Caco-2 (cell line): ENCODE results near the gene SLC5A2. TPM values are rescaled to one million over a fixed set of nuclear protein-coding genes. Genes with fewer than 3 reads are reported as not detected.

Experiments
- BruUV-seq: library from RNA; stranded (reverse); fragments of 400-500 nt; replicated peaks from 2 replicates; lab custom pipeline; 2021; lab: Mats Ljungman, UMichigan
- CTCF ChIA-PET: fragments of 300-600 bp; sonication (Branson Sonifier 250); formaldehyde crosslinking; loops from one replicate; lab custom pipeline; 2022; ENCODE audit warnings: antibody characterized with exemption; lab: Charles Lee
- POLR2A ChIA-PET: fragments of 300-600 bp; sonication (Branson Sonifier 250); formaldehyde crosslinking; loops from one replicate; lab custom pipeline; 2022; ENCODE audit warnings: antibody characterized with exemption; lab: Charles Lee
- DNase-seq, 2 experiments: peaks; one replicate each; pipeline versions ENCODE4 v3.0.0 to v3.0.0-alpha.2; 2020 to 2022
- H3K27me3 ChIP-seq: replicated peaks from 2 replicates; pipeline ENCODE4 v1.6.0; 2011; ENCODE audit warnings: low read length; ENCODE audit not compliant: control insufficient read depth, insufficient read depth
- H3K36me3 ChIP-seq: 2 replicates; pipeline ENCODE4 v1.5.1; 2011; ENCODE audit warnings: low read length; ENCODE audit not compliant: control insufficient read depth, insufficient read depth
- H3K4me1 ChIP-seq: fragments of 250-450 bp; sonication (Bioruptor Pico); 2 replicates; pipeline ENCODE4 v1.5.1; 2020; ENCODE audit warnings: mild to moderate bottlenecking
- H3K4me3 ChIP-seq: 2 replicates; pipeline ENCODE4 v1.5.1; 2011; ENCODE audit warnings: low read depth, mild to moderate bottlenecking, control low read depth, low read length
- H3K9me3 ChIP-seq: fragments of 250-450 bp; sonication (Bioruptor Pico); 2 replicates; pipeline ENCODE4 v1.5.1; 2020; ENCODE audit warnings: mild to moderate bottlenecking, moderate library complexity
- H3K27ac Mint-ChIP-seq: one replicate; pipeline ENCODE4 v1.8.0; 2022; ENCODE audit warnings: mixed read lengths; ENCODE audit not compliant: unreplicated experiment
- H3K27me3 Mint-ChIP-seq: one replicate; pipeline ENCODE4 v1.8.0; 2022; ENCODE audit warnings: mixed read lengths; ENCODE audit not compliant: insufficient read depth, unreplicated experiment
- H3K36me3 Mint-ChIP-seq: one replicate; pipeline ENCODE4 v1.8.0; 2022; ENCODE audit warnings: mild to moderate bottlenecking, mixed read lengths; ENCODE audit not compliant: insufficient read depth, unreplicated experiment
- H3K4me1 Mint-ChIP-seq: one replicate; pipeline ENCODE4 v1.8.0; 2022; ENCODE audit warnings: low read depth, mixed read lengths; ENCODE audit not compliant: unreplicated experiment
- H3K4me3 Mint-ChIP-seq: one replicate; pipeline ENCODE4 v1.8.0; 2022; ENCODE audit warnings: mild to moderate bottlenecking, moderate library complexity, mixed read lengths; ENCODE audit not compliant: unreplicated experiment
- H3K9me3 Mint-ChIP-seq: one replicate; pipeline ENCODE4 v1.8.0; 2022; ENCODE audit warnings: mixed read lengths; ENCODE audit not compliant: unreplicated experiment
- intact Hi-C: fragments of 100-400 bp; cut with micrococcal nuclease; formaldehyde crosslinking; loops from one replicate; pipeline ENCODE4 v1.10.0; 2022; ENCODE audit not compliant: unreplicated experiment
- total RNA-seq: library from RNA; stranded (reverse); gene quantifications from 2 replicates; pipeline ENCODE4 v1.2.3, GENCODE V29; 2022
- TF ChIP-seq, protein P1 (sequence below), 2 experiments: fragments of 200-600 bp in 1 of 2; IDR thresholded peaks; 1 replicate in 1 of 2; 2 replicates in 1 of 2; pipeline versions ENCODE4 v1.5.1 to v1.8.0; 2011 to 2022; ENCODE audit warnings: antibody characterized with exemption in 1 of 2, control low read depth in 1 of 2, inconsistent platforms in 1 of 2, low read depth in 1 of 2, low read length in 1 of 2, mild to moderate bottlenecking in 1 of 2, moderate library complexity in 1 of 2; ENCODE audit not compliant: insufficient read depth in 1 of 2, severe bottlenecking in 1 of 2, unreplicated experiment in 1 of 2

Gene SLC5A2
- total RNA-seq, 1 experiment from 2014 or later: 3.0 TPM

DNA sequence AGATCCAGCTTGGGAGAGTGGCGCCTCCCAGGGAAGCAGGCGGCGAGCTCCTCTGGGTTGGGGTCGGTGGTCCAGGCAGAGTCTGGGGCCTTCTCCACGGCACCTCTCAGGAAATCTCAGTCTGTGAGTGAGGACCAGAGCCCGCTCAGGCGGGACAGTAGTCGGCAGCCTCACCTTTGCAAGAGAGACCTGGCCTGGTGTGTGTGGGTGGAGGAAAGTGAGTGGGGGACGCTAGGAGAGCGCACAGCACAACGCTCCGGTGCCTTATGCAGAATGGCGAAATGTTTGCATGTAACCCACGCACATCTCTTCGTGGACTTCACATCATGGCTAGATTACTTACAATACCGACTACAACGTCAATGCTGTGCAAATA is 47.0 kb downstream of the SLC5A2 start:
- ChIA-PET CTCF (no interaction called here), POLR2A (no interaction called here)
- Mint-ChIP-seq H3K27me3 (peaks cover 8% of the 10 kb centered on the region), H3K36me3 (no peaks in the 10 kb centered on the region), H3K9me3 (no peaks in the 10 kb centered on the region), H3K4me3 (peak overlapping the region; percentile 60), H3K27ac (no peak overlapping the region), H3K4me1 (no peaks in the 10 kb centered on the region)
- H3K4me1 ChIP-seq: no peaks in the 10 kb centered on the region
- DNase-seq: no peak
- peak overlapping the region; percentile 29 for H3K4me3 ChIP-seq
- H3K36me3 ChIP-seq: no peaks in the 10 kb centered on the region
- TF ChIP-seq, protein P1, sequence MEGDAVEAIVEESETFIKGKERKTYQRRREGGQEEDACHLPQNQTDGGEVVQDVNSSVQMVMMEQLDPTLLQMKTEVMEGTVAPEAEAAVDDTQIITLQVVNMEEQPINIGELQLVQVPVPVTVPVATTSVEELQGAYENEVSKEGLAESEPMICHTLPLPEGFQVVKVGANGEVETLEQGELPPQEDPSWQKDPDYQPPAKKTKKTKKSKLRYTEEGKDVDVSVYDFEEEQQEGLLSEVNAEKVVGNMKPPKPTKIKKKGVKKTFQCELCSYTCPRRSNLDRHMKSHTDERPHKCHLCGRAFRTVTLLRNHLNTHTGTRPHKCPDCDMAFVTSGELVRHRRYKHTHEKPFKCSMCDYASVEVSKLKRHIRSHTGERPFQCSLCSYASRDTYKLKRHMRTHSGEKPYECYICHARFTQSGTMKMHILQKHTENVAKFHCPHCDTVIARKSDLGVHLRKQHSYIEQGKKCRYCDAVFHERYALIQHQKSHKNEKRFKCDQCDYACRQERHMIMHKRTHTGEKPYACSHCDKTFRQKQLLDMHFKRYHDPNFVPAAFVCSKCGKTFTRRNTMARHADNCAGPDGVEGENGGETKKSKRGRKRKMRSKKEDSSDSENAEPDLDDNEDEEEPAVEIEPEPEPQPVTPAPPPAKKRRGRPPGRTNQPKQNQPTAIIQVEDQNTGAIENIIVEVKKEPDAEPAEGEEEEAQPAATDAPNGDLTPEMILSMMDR (IDR thresholded peaks at IDR 0.05; ENCODE audit: insufficient read depth in 1 of 2, low read depth in 1 of 2, low read length in 1 of 2, severe bottlenecking in 1 of 2, unreplicated experiment in 1 of 2): no peak
- H3K9me3 ChIP-seq: no peaks in the 10 kb centered on the region
- no TSS peak for BruUV-seq
- no peaks in the 10 kb centered on the region for H3K27me3 ChIP-seq
- intact Hi-C loops: no loop called here

DNA sequence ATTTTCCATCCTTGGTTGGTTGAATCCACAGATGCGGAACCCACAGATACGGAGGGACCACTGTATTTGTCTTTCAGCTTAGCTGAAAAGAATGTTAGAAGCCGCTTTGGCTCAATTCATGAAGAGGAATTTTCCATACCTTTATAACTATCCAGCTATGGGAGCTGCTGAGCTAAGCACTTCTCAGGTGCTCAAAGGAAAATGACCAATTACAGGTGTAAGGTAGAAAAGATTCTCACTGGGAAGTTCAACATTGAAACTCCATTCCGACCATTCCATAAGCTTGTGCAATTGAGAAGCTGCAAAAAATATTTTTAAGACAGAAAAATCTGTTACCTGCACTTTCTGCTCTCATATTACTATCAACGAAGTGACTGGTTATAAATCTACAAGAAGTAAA is 47.5 kb downstream of the SLC5A2 start:
- no peaks in the 10 kb centered on the region for H3K4me1 ChIP-seq
- Mint-ChIP-seq H3K4me3 (no peak overlapping the region), H3K9me3 (no peaks in the 10 kb centered on the region), H3K36me3 (no peaks in the 10 kb centered on the region), H3K4me1 (no peaks in the 10 kb centered on the region), H3K27me3 (peaks cover 8% of the 10 kb centered on the region), H3K27ac (no peak overlapping the region)
- no peak for DNase-seq
- H3K27me3 ChIP-seq: no peaks in the 10 kb centered on the region
- ChIA-PET POLR2A (no interaction called here), CTCF (no interaction called here)
- no peaks in the 10 kb centered on the region for H3K36me3 ChIP-seq
- H3K4me3 ChIP-seq: no peak overlapping the region
- intact Hi-C loops: no loop called here
- BruUV-seq: no TSS peak
- TF ChIP-seq, protein P1 (IDR thresholded peaks at IDR 0.05; ENCODE audit: insufficient read depth in 1 of 2, low read depth in 1 of 2, low read length in 1 of 2, severe bottlenecking in 1 of 2, unreplicated experiment in 1 of 2): no peak
- no peaks in the 10 kb centered on the region for H3K9me3 ChIP-seq

DNA sequence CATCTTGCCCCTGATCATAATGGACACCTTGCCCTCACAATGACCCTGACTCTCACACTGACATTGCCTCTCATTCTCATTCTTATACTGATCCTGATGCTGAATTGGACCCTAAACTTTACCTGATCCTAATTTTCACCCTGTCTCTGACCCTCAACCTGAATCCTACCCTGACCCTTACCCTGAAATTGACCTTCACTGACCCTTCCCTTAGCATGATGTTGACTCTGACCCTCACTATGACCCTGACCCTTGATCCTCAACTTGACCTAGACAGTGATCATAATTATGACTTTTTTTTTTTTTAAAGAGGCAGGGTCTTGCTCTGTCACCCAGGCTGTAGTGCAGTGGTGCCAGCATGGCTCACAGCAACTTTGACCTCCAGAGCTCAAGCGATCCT is 48.2 kb downstream of the SLC5A2 start:
- no peak overlapping the region for H3K27ac Mint-ChIP-seq
- no peak for DNase-seq
- Histone ChIP-seq H3K9me3 (no peaks in the 10 kb centered on the region), H3K36me3 (no peaks in the 10 kb centered on the region), H3K4me3 (no peak overlapping the region), H3K4me1 (no peaks in the 10 kb centered on the region), H3K27me3 (no peaks in the 10 kb centered on the region)
- H3K27me3 Mint-ChIP-seq: peaks cover 11% of the 10 kb centered on the region
- H3K36me3 Mint-ChIP-seq: no peaks in the 10 kb centered on the region
- H3K9me3 Mint-ChIP-seq: no peaks in the 10 kb centered on the region
- H3K4me1 Mint-ChIP-seq: no peaks in the 10 kb centered on the region
- intact Hi-C loops: no loop called here
- no peak overlapping the region for H3K4me3 Mint-ChIP-seq
- CTCF ChIA-PET: no interaction called here
- TF ChIP-seq, protein P1 (IDR thresholded peaks at IDR 0.05; ENCODE audit: insufficient read depth in 1 of 2, low read depth in 1 of 2, low read length in 1 of 2, severe bottlenecking in 1 of 2, unreplicated experiment in 1 of 2): no peak
- POLR2A ChIA-PET: no interaction called here
- BruUV-seq: no TSS peak
